SH-SY5Y (cell line): ENCODE data around the gene JAKMIP1.

Experiments
- GATA2 ChIP-seq: IDR thresholded peaks from 2 replicates; pipeline ENCODE4 v1.6.1; 2011; ENCODE audit warnings: mild to moderate bottlenecking, low read depth, low read length
- GATA3 ChIP-seq: IDR thresholded peaks from 2 replicates; pipeline ENCODE4 v1.6.1; 2011; ENCODE audit warnings: low read depth, mild to moderate bottlenecking, low read length, moderate library complexity

DNA sequence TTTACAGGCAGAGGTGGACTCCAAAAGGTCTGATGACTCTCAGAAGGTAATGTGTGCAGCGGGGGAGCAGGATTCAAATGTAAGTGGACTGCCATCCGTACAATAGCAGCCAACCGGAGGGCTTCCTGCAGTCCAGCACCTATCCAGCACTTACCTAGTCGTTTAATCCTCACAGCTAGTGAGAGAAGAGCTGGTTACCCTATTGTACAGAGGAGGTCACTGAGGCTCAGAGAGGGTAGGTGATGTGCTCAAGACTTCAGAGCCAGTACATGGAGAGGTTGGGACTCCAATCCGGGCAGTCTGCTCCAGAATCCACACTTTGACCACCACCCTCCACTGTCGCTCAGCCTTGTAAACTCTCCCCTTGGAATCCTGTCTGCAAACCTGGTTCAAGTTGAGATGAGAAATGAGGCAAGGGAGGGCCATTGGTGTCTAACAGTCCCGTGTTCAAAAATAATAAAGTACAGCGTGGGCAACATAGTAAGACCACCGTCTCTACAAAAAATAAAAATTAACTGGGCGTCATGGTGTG is 22.5 kb upstream of the JAKMIP1 start:
- TF ChIP-seq GATA2: no peak
- no peak for TF ChIP-seq GATA3
